Suprapubic skin (tissue), 3 donors: Measurements from ENCODE around the gene MICB.
"Not testable (repeated sequence)": the region's sequence is repeated elsewhere in the genome, so short reads cannot be mapped to it uniquely, and the experiment has no call there.

Experiments used
- POLR2A ChIP-seq, 2 donors: fragments of 450-650 bp; IDR thresholded peaks; one replicate each; pipeline ENCODE4 v1.6.1; 2017; ENCODE audit warnings: antibody characterized with exemption in 2 of 2, mild to moderate bottlenecking in 2 of 2, moderate library complexity in 2 of 2
- TF ChIP-seq, protein P1 (sequence below), 2 donors: fragments of 200-600 bp in 1 of 2; fragments of 450-650 bp in 1 of 2; sonication (generic) in 1 of 2; IDR thresholded peaks; one replicate each; pipeline ENCODE4 v1.5.1; 2016 to 2019; ENCODE audit warnings: antibody characterized with exemption in 2 of 2, mild to moderate bottlenecking in 1 of 2, moderate library complexity in 1 of 2

DNA sequence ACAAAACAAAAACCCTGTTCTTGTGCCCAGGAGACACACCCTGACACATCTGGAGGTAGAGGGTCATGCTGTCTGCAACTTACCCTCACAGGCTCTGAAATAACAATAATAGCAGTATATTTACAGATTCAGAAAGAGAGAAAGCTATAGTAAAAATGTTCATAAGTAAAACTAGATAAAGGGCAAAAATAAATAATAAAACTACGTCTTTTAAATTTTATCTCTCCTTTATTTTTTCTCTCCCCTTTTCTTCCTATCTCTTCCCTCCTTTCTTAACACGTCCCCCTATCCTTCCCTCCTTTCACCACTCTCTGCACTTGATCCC lies 4.4 kb upstream of the MICB start:
- TF ChIP-seq, protein P1, sequence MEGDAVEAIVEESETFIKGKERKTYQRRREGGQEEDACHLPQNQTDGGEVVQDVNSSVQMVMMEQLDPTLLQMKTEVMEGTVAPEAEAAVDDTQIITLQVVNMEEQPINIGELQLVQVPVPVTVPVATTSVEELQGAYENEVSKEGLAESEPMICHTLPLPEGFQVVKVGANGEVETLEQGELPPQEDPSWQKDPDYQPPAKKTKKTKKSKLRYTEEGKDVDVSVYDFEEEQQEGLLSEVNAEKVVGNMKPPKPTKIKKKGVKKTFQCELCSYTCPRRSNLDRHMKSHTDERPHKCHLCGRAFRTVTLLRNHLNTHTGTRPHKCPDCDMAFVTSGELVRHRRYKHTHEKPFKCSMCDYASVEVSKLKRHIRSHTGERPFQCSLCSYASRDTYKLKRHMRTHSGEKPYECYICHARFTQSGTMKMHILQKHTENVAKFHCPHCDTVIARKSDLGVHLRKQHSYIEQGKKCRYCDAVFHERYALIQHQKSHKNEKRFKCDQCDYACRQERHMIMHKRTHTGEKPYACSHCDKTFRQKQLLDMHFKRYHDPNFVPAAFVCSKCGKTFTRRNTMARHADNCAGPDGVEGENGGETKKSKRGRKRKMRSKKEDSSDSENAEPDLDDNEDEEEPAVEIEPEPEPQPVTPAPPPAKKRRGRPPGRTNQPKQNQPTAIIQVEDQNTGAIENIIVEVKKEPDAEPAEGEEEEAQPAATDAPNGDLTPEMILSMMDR (IDR thresholded peaks at IDR 0.05): not testable (repeated sequence)
- TF ChIP-seq POLR2A (IDR thresholded peaks at IDR 0.05): not testable (repeated sequence)
